GM20000 (cell line): ENCODE data around the gene LBP.
A peak's percentile ranks its signal among the peaks of the same experiment; 100 is the strongest.
"Not testable (repeated sequence)": the region's sequence is repeated elsewhere in the genome, so short reads cannot be mapped to it uniquely, and the experiment has no call there.

Source experiments
- DNase-seq: peaks from one replicate; pipeline ENCODE4 v3.0.0; 2012; ENCODE audit warnings: low spot score
- TF ChIP-seq, protein P1 (sequence below): IDR thresholded peaks from 2 replicates; pipeline ENCODE4 v1.5.1; 2012; ENCODE audit warnings: mild to moderate bottlenecking, control low read depth; ENCODE audit errors: extremely low read depth, missing control alignments

Gene LBP

GRCh38 chr20:38331814-38332213 is 14.5 kb upstream of the LBP start:
- TF ChIP-seq, protein P1, sequence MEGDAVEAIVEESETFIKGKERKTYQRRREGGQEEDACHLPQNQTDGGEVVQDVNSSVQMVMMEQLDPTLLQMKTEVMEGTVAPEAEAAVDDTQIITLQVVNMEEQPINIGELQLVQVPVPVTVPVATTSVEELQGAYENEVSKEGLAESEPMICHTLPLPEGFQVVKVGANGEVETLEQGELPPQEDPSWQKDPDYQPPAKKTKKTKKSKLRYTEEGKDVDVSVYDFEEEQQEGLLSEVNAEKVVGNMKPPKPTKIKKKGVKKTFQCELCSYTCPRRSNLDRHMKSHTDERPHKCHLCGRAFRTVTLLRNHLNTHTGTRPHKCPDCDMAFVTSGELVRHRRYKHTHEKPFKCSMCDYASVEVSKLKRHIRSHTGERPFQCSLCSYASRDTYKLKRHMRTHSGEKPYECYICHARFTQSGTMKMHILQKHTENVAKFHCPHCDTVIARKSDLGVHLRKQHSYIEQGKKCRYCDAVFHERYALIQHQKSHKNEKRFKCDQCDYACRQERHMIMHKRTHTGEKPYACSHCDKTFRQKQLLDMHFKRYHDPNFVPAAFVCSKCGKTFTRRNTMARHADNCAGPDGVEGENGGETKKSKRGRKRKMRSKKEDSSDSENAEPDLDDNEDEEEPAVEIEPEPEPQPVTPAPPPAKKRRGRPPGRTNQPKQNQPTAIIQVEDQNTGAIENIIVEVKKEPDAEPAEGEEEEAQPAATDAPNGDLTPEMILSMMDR: no peak
- no peak for DNase-seq

DNA sequence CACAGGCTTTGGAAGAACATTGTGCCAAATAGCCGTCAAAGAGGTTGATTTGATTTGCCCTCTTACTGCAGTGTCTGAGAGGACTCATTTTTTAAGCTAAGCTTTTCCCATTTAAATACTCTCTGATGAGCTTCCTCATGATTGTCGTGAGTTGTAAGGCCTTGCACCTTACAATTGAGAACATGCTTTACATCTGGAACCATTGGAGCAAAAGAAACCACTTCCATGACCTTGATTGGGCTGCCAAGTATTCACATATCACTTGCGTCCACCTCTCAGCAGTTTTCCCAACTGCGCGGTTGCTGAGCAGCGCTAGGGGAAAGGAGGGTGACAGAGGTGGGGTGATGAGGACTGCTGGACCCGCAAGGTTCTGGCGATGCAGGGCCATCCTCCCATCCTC is 12.3 kb upstream of the LBP start:
- DNase-seq: no peak
- TF ChIP-seq, protein P1: no peak

DNA sequence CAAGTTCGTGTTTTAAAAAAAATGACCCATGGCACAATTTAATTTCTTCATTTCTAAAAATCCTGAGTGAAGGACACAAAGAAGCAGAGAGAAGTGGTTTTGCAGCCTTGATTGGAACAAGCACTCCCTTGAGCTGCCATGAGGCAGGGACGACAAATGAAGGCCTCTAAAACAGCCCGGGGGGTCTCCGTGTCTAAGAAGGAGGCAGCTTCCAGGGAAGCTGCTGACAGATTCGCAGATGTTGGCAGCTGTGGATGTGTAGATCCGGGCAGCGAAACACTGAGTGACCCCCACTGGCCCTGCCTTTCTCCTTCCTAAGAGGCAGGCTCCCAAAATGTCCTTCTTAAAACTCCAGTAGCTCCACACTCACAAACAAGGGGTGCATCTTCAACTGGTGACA is 9.6 kb upstream of the LBP start:
- TF ChIP-seq, protein P1: no peak
- DNase-seq: no peak

- TF ChIP-seq, protein P1: peak; percentile 9
- no peak for DNase-seq
These were observed 8.6 kb upstream of the LBP start for GRCh38 chr20:38337561-38338140.

DNA sequence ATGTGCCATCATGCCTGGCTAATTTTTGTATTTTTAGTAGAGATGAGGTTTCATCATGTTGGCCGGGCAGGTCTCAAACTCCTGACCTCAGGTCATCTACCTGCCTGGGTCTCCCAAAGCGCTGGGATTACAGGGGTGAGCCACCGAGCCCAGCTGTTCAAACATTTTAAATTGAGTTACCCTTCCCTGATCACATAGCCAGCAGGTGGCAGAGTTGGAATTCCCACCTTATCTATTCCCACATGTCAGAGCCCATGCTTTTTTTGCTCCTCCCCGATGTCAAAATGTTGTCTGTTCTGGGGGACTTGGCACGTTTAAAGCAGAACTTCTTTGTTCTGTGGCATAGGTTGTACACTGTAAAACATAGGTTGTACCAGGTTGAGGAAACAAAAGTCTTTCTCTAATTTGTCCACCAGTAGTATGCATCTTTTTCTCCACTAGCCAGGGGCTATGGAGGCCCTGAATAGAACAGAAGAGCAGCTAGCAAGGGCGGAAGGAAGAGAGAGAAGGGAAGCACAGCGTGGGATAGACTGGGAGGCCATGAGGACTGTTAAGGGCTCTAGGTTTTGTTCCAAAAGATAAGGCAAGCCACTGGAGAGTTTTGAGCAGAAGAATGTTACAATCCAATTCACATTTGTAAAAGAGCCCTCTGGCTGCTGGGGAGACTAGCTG is 7.3 kb upstream of the LBP start:
- TF ChIP-seq, protein P1: no peak
- DNase-seq: no peak

DNA sequence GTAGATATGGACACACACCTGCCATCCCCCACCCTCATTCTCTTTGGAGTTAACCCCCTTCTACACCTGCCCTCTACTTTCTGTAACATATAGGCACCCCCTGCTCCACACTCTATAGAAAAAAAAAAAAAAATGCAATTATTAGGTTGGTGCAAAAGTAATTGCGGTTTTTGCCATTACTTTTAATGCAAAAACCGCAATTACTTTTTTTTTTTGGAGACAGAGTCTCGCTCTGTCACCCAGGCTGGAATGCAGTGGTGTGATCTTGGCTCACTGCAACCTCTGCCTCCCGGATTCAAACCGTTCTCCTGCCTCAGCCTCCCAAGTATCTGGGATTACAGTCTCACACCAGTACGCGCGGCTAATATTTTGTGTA is 6.8 kb upstream of the LBP start:
- DNase-seq: not testable (repeated sequence)

DNA sequence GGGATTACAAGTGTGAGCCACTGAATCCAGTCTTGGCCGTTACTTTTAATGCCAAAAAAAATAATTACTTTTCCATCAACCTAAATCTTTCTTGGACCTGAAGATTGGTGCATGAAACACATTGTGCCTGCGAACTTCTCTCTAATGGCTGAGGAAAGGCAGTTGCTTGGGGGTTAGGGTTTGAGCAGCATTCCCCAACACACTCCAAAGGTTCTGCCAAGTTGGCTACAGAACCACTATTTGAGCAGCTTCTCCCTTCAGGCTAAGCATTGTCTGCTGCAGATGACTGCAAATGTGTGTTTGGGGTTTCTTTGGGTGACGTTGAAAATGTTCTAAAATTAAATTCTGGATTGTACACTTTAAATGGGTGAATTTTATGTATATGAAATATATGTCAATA is 6.3 kb upstream of the LBP start:
- DNase-seq: no peak
- TF ChIP-seq, protein P1: no peak

- TF ChIP-seq, protein P1: no peak
- DNase-seq: no peak
These were observed 5.6 kb upstream of the LBP start for GRCh38 chr20:38340693-38341092.
